HepG2 (cell line): ENCODE results near the gene RMI2. TPM values are rescaled to one million over a fixed set of nuclear protein-coding genes. Genes with fewer than 3 reads are reported as not detected.

Source experiments
- EEA1 ChIP-seq: sonication (generic); formaldehyde crosslinking; IDR thresholded peaks from 2 replicates; pipeline ENCODE4 v1.5.1; 2020; ENCODE audit warnings: mild to moderate bottlenecking, missing genetic modification reagents, borderline replicate concordance
- ELF1 ChIP-seq: sonication (generic); formaldehyde crosslinking; IDR thresholded peaks from 2 replicates; pipeline ENCODE4 v1.4.0; 2020; ENCODE audit warnings: missing genetic modification reagents
- GATAD2A ChIP-seq: IDR thresholded peaks from 2 replicates; pipeline ENCODE4 v1.6.1; 2016
- ISL2 ChIP-seq: sonication (generic); formaldehyde crosslinking; IDR thresholded peaks from 2 replicates; pipeline ENCODE4 v1.5.0; 2020; ENCODE audit warnings: missing genetic modification reagents
- MAFG ChIP-seq: sonication (generic); formaldehyde crosslinking; IDR thresholded peaks from 2 replicates; pipeline ENCODE4 v1.5.1; 2020; ENCODE audit warnings: mild to moderate bottlenecking, missing genetic modification reagents
- NPAS2 ChIP-seq: sonication (generic); formaldehyde crosslinking; IDR thresholded peaks from 2 replicates; pipeline ENCODE4 v1.8.0; 2022; ENCODE audit warnings: mild to moderate bottlenecking, missing genetic modification reagents, borderline replicate concordance
- RARG ChIP-seq: sonication (generic); formaldehyde crosslinking; IDR thresholded peaks from 2 replicates; pipeline ENCODE4 v1.4.0; 2020; ENCODE audit warnings: low read depth, mild to moderate bottlenecking, missing genetic modification reagents
- SETDB1 ChIP-seq: sonication (generic); formaldehyde crosslinking; IDR thresholded peaks from 2 replicates; pipeline ENCODE4 v1.5.1; 2020; ENCODE audit warnings: missing genetic modification reagents, mild to moderate bottlenecking, borderline replicate concordance
- SKI ChIP-seq: fragments of 450-650 bp; IDR thresholded peaks from one replicate; pipeline ENCODE4 v1.6.1; 2018; ENCODE audit warnings: mild to moderate bottlenecking; ENCODE audit not compliant: partially characterized antibody
- SPEN ChIP-seq: sonication (generic); formaldehyde crosslinking; IDR thresholded peaks from 2 replicates; pipeline ENCODE4 v1.5.1; 2020; ENCODE audit warnings: low read depth, mild to moderate bottlenecking, missing genetic modification reagents
- ZKSCAN5 ChIP-seq: sonication (generic); formaldehyde crosslinking; IDR thresholded peaks from 2 replicates; pipeline ENCODE4 v1.5.1; 2020; ENCODE audit warnings: mild to moderate bottlenecking, missing genetic modification reagents
- ZNF136 ChIP-seq: sonication (generic); formaldehyde crosslinking; IDR thresholded peaks from 2 replicates; pipeline ENCODE4 v1.8.1; 2022; ENCODE audit warnings: low read depth, mild to moderate bottlenecking, moderate library complexity, missing genetic modification reagents
- ZNF7 ChIP-seq: IDR thresholded peaks from 2 replicates; pipeline ENCODE4 v1.6.1; 2016; ENCODE audit warnings: missing biosample characterization, missing genetic modification reagents
- ZNF775 ChIP-seq: sonication (generic); formaldehyde crosslinking; IDR thresholded peaks from 2 replicates; pipeline ENCODE4 v1.4.0; 2020; ENCODE audit warnings: missing genetic modification reagents, mild to moderate bottlenecking, moderate library complexity, borderline replicate concordance
- polyA plus RNA-seq, 8 experiments: library from polyadenylated mRNA; depleted of rRNA in 3 of 8; stranded (reverse) in 7 of 8; unstranded in 1 of 8; fragments of >200 nt; fragmentation: Illumina TruSeq in 4 of 8; extraction: Trizol in 4 of 8; gene quantifications; 2 replicates each; pipeline versions ENCODE4 v1.2.1 to v1.2.3, GENCODE V29; 2011 to 2016; ENCODE audit warnings: low read depth in 4 of 8, missing spikeins in 1 of 8, mixed read lengths in 1 of 8; ENCODE audit not compliant: insufficient read depth in 1 of 8
- total RNA-seq, 5 experiments: library from RNA; depleted of rRNA; stranded (reverse); fragments of >200 nt; fragmentation: Illumina TruSeq; extraction: Trizol; gene quantifications; 2 replicates each; pipeline ENCODE4 v1.2.3, GENCODE V29; 2016; ENCODE audit warnings: low read depth in 1 of 5
- TF ChIP-seq, protein P1 (sequence below): sonication (generic); formaldehyde crosslinking; IDR thresholded peaks from 2 replicates; pipeline ENCODE4 v1.4.0; 2020; ENCODE audit warnings: mild to moderate bottlenecking, missing genetic modification reagents
- TF ChIP-seq, protein P2 (sequence below): sonication (generic); formaldehyde crosslinking; IDR thresholded peaks from 2 replicates; pipeline ENCODE4 v1.4.0; 2020; ENCODE audit warnings: missing genetic modification reagents
- TF ChIP-seq, protein P3 (sequence below): IDR thresholded peaks from 2 replicates; pipeline ENCODE4 v1.6.1; 2016; ENCODE audit warnings: missing biosample characterization, missing genetic modification reagents, low read depth
- TF ChIP-seq, protein P4 (sequence below): sonication (generic); formaldehyde crosslinking; IDR thresholded peaks from 2 replicates; pipeline ENCODE4 v1.5.0; 2020; ENCODE audit warnings: missing genetic modification reagents
- TF ChIP-seq, protein P5 (sequence below): sonication (generic); formaldehyde crosslinking; IDR thresholded peaks from 2 replicates; pipeline ENCODE4 v1.8.1; 2022; ENCODE audit warnings: mild to moderate bottlenecking, missing genetic modification reagents

The RMI2 gene
- total and polyA plus RNA-seq, 2 of the 13 experiments (the other 11 are each of a cell fraction or from before 2014, with no cell fraction given): 24.5 to 55.7 TPM

DNA sequence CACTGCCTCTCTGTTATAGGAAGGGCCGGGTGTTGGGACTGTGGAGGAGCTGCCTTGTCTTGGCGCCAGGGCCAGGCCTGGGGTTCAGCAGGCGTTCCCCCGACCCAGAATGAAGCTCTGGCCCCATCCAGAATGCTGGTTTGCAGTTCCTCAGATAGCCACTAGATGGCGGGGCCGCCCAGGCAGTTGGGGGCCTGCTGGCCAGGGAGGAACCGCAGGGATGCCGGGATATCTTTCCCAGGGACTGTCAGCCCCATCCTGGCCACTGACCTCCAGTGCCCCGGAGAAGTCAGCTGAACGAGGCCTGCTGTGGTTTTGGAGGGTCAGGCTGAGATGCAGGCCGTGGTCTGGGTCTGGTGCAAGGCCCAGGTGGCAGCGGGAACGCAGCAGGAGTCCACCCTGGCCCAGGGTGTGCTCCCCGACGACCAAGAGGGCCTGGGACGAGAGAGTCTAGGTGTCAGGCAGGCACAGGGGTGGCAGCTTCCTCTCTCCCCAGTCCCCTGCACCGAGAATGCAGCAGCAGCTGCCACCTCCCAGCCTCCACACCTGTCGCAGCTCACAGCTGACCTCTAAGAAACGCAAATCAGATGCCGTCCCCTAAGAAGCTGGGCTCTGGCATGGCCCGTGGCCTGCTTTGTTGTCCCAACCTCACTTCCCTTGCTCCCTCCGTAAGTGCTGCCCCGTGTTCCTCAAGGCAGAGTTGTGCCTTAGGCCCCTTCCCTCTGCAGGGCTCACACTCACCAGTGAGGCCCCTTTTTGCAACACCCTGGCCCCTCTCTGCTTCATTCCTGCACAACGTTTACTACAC is 51.2 kb downstream of the RMI2 start (continued):
- TF ChIP-seq, protein P1, sequence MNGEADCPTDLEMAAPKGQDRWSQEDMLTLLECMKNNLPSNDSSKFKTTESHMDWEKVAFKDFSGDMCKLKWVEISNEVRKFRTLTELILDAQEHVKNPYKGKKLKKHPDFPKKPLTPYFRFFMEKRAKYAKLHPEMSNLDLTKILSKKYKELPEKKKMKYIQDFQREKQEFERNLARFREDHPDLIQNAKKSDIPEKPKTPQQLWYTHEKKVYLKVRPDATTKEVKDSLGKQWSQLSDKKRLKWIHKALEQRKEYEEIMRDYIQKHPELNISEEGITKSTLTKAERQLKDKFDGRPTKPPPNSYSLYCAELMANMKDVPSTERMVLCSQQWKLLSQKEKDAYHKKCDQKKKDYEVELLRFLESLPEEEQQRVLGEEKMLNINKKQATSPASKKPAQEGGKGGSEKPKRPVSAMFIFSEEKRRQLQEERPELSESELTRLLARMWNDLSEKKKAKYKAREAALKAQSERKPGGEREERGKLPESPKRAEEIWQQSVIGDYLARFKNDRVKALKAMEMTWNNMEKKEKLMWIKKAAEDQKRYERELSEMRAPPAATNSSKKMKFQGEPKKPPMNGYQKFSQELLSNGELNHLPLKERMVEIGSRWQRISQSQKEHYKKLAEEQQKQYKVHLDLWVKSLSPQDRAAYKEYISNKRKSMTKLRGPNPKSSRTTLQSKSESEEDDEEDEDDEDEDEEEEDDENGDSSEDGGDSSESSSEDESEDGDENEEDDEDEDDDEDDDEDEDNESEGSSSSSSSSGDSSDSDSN (CRISPR knock-in tag): peak; percentile 86
- TF ChIP-seq ZKSCAN5 (0 out of 2 replicates have a peak, but pooled peaks have one; percentile 52), GATAD2A (CRISPR knock-in tag) (peak; percentile 81), NPAS2 (CRISPR knock-in tag) (no peak), ZNF7 (CRISPR knock-in tag) (no peak), MAFG (CRISPR knock-in tag) (no peak), ZNF136 (CRISPR knock-in tag) (0 out of 2 replicates have a peak, but pooled peaks have one; percentile 85), SPEN (CRISPR knock-in tag) (peak; percentile 88), ZNF775 (CRISPR knock-in tag) (no peak), RARG (no peak), EEA1 (no peak), SETDB1 (CRISPR knock-in tag) (no peak), ISL2 (CRISPR knock-in tag) (peak; percentile 59), SKI (no peak), ELF1 (peak; percentile 69)
- TF ChIP-seq, protein P2, sequence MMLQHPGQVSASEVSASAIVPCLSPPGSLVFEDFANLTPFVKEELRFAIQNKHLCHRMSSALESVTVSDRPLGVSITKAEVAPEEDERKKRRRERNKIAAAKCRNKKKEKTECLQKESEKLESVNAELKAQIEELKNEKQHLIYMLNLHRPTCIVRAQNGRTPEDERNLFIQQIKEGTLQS (CRISPR knock-in tag): 0 out of 2 replicates have a peak, but pooled peaks have one; percentile 44
- TF ChIP-seq, protein P3, sequence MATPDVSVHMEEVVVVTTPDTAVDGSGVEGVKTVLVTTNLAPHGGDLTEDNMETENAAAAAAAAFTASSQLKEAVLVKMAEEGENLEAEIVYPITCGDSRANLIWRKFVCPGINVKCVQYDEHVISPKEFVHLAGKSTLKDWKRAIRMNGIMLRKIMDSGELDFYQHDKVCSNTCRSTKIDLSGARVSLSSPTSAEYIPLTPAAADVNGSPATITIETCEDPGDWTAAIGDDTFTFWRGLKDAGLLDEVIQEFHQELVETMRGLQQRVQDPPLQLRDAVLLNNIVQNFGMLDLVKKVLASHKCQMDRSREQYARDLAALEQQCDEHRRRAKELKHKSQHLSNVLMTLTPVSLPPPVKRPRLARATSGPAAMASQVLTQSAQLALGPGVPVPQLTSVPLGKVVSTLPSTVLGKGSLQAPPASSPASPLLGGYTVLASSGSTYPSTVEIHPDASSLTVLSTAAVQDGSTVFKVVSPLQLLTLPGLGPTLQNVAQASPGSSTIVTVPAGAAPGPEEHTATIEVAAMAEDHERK (CRISPR knock-in tag): no peak
- TF ChIP-seq, protein P4, sequence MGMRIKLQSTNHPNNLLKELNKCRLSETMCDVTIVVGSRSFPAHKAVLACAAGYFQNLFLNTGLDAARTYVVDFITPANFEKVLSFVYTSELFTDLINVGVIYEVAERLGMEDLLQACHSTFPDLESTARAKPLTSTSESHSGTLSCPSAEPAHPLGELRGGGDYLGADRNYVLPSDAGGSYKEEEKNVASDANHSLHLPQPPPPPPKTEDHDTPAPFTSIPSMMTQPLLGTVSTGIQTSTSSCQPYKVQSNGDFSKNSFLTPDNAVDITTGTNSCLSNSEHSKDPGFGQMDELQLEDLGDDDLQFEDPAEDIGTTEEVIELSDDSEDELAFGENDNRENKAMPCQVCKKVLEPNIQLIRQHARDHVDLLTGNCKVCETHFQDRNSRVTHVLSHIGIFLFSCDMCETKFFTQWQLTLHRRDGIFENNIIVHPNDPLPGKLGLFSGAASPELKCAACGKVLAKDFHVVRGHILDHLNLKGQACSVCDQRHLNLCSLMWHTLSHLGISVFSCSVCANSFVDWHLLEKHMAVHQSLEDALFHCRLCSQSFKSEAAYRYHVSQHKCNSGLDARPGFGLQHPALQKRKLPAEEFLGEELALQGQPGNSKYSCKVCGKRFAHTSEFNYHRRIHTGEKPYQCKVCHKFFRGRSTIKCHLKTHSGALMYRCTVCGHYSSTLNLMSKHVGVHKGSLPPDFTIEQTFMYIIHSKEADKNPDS (CRISPR knock-in tag): no peak
- TF ChIP-seq, protein P5, sequence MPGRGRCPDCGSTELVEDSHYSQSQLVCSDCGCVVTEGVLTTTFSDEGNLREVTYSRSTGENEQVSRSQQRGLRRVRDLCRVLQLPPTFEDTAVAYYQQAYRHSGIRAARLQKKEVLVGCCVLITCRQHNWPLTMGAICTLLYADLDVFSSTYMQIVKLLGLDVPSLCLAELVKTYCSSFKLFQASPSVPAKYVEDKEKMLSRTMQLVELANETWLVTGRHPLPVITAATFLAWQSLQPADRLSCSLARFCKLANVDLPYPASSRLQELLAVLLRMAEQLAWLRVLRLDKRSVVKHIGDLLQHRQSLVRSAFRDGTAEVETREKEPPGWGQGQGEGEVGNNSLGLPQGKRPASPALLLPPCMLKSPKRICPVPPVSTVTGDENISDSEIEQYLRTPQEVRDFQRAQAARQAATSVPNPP (CRISPR knock-in tag): no peak
